Mucosa of rectum (tissue), 2 donors: Measurements from ENCODE around the gene FAM234B.
"Not testable (repeated sequence)": the region's sequence is repeated elsewhere in the genome, so short reads cannot be mapped to it uniquely, and the experiment has no call there.

Source experiments
- H3K27ac ChIP-seq, 2 donors: one replicate each; pipeline ENCODE4 v1.7.0; 2013; ENCODE audit warnings: inconsistent platforms in 2 of 2, low read depth in 2 of 2, low read length in 2 of 2
- H3K27me3 ChIP-seq, 2 donors: one replicate each; pipeline ENCODE4 v1.7.0; 2013; ENCODE audit warnings: low read length in 2 of 2; ENCODE audit not compliant: control insufficient read depth in 2 of 2, insufficient read depth in 2 of 2
- H3K36me3 ChIP-seq, 2 donors: one replicate each; pipeline ENCODE4 v1.7.0; 2013; ENCODE audit warnings: low read length in 2 of 2; ENCODE audit not compliant: control insufficient read depth in 2 of 2, insufficient read depth in 2 of 2
- H3K4me1 ChIP-seq, 2 donors: one replicate each; pipeline ENCODE4 v1.7.0; 2013; ENCODE audit warnings: low read length in 2 of 2, mild to moderate bottlenecking in 1 of 2; ENCODE audit not compliant: control insufficient read depth in 2 of 2, insufficient read depth in 2 of 2
- H3K4me3 ChIP-seq, 2 donors: one replicate each; pipeline ENCODE4 v1.7.0; 2013; ENCODE audit warnings: low read length in 2 of 2
- H3K9ac ChIP-seq, 2 donors: one replicate each; pipeline ENCODE4 v1.7.0; 2013; ENCODE audit warnings: low read length in 2 of 2, low read depth in 1 of 2, mild to moderate bottlenecking in 1 of 2
- H3K9me3 ChIP-seq, 2 donors: one replicate each; pipeline ENCODE4 v1.7.0; 2013; ENCODE audit warnings: low read length in 2 of 2; ENCODE audit not compliant: control insufficient read depth in 2 of 2
- donor health status: healthy.
- donor health status: Normal muscosa, but diverticular disease.

FAM234B gene

DNA sequence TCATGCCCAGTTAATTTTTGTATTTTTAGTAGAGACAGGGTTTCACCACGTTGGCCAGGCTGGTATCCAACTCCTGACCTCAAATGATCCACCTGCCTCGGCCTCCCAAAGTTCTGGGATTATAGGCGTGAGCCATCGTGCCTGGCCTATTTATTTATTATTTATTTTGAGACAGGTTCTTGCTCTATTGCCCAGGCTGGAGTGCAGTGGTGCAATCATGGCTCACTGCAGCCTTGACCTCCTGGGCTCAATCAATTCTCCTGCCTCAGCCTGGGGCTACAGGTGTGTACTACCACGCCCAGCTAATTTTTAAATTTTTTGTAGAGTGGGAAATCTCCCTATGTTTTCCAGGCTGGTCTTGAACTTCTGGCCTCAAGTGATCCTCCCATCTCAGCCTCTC is 8.8 kb upstream of the FAM234B start:
- peaks cover 6 to 11% of the 10 kb centered on the region in 2 donors for H3K4me1 ChIP-seq
- not testable (repeated sequence) for H3K9ac ChIP-seq, H3K27ac ChIP-seq, H3K27me3 ChIP-seq, H3K9me3 ChIP-seq, H3K4me3 ChIP-seq, H3K36me3 ChIP-seq

DNA sequence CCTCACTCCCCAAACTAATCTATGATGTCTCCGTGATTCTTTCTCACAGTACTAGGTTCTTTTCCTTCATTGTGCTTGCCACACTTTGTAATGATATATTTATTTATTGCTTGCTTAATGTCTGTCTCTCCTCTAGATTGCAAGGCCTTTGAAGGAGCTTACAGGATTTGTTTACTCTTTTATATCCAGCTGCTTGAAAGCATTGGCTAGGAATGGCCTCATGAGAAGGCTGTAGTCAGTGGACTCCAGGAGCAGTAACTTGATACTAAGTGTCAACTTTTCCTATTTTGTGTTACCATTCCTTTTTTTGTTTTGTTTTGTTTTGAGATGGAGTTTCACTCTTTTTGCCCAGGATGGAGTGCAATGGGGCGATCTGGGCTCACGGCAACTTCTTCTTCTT is 7.3 kb upstream of the FAM234B start:
- Histone ChIP-seq H3K27me3 (peaks cover 5 to 11% of the 10 kb centered on the region in 2 donors), H3K4me3 (no peak overlapping the region), H3K9ac (no peak overlapping the region), H3K4me1 (peaks cover 6 to 12% of the 10 kb centered on the region in 2 donors), H3K27ac (no peak overlapping the region), H3K9me3 (no peaks in the 10 kb centered on the region), H3K36me3 (no peaks in the 10 kb centered on the region)

- Histone ChIP-seq H3K9me3 (no peaks in the 10 kb centered on the region), H3K27me3 (peaks cover 8 to 24% of the 10 kb centered on the region in 2 donors), H3K36me3 (no peaks in the 10 kb centered on the region), H3K4me3 (no peak overlapping the region), H3K9ac (no peak overlapping the region), H3K4me1 (peaks cover 6 to 12% of the 10 kb centered on the region in 2 donors), H3K27ac (no peak overlapping the region)
These were observed 5.6 kb upstream of the FAM234B start for GRCh38 chr12:13038491-13039161.

DNA sequence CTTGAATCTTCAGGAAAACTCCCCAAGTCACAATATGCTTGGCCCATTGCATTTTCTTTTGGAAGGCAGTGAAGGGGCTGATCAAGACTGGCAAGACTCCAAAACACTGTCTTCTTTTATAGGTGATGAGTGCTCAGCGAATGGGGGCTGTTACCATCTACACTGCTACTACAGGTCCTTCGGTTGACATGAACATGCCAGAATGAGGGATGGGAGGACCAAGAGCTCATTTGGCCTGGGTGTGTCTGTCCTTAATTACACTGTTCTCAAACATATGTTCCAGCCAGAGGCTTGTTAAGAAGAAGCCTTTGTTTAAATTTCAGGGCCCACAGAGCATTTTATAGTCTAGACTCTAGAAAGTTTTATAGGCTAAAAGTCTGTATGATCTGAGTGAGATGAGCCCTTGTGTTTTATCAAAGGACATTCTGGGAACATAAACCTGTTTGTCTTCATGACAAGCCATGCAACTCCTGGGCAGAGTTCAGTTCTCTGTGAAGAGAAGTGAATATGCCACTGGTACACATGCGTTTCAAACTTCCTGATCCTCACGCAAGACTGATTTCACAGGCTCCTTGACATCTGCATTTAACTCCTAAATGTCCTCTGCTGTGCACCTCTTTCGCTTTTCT is 4.7 kb upstream of the FAM234B start:
- peaks cover 11 to 29% of the 10 kb centered on the region in 2 donors for H3K27me3 ChIP-seq
- no peaks in the 10 kb centered on the region for H3K9me3 ChIP-seq
- H3K27ac ChIP-seq = no peak overlapping the region
- H3K36me3 ChIP-seq = no peaks in the 10 kb centered on the region
- peaks cover 13 to 14% of the 10 kb centered on the region in 2 donors for H3K4me1 ChIP-seq
- no peak overlapping the region for H3K4me3 ChIP-seq
- H3K9ac ChIP-seq = no peak overlapping the region

DNA sequence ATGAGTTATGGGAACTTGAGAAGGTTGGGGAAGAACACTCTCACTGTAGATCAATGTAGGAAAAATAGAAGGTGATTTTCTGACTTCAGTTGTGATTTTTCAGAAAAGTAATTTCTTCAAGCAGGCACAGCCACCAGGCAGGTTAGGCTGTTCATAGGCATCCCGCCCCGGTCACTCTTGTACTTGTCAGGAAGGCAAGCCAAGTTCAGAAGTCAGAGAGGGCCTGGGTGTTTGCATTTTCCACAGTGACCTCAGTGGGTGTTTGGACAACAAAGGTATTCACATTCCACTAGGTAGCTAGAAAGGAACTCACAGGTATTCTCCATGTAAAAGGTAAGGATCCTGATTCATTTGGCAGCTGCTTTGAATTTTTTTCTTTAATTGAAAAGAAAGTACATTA is 3.0 kb upstream of the FAM234B start:
- Histone ChIP-seq H3K9ac (no peak overlapping the region), H3K9me3 (no peaks in the 10 kb centered on the region), H3K4me1 (peaks cover 14 to 18% of the 10 kb centered on the region in 2 donors), H3K27me3 (peaks cover 14 to 45% of the 10 kb centered on the region in 2 donors), H3K36me3 (no peaks in the 10 kb centered on the region), H3K27ac (no peak overlapping the region), H3K4me3 (no peak overlapping the region)

- peaks cover 12 to 46% of the 10 kb centered on the region in 2 donors for H3K27me3 ChIP-seq
- no peak overlapping the region for H3K4me3 ChIP-seq
- no peak overlapping the region for H3K9ac ChIP-seq
- H3K4me1 ChIP-seq = peaks cover 14 to 18% of the 10 kb centered on the region in 2 donors
- no peak overlapping the region for H3K27ac ChIP-seq
- H3K9me3 ChIP-seq = no peaks in the 10 kb centered on the region
- no peaks in the 10 kb centered on the region for H3K36me3 ChIP-seq
These were observed 1.4 kb upstream of the FAM234B start for GRCh38 chr12:13042666-13043230.

DNA sequence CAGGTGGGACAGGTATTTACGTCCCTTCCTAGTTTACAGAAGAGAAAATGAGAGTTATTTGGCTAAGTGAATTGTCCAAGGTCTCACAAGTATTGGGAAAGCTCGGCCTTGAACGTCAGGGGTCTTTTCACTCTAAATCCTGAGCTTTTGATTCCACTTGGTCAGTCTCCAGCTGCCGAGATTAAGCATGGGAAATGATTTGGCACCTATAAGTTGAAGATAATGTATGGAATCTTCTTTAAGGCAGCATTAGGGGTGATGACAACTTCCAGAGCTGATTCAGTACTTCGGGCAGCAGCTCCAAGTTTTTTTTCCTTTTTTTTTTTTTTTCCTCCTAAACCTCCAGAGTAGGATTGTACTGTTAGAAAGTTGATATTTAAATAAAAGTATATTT is 722 bp downstream of the FAM234B start:
- peaks cover 18 to 62% of the 10 kb centered on the region in 2 donors for H3K27me3 ChIP-seq
- H3K36me3 ChIP-seq = no peaks in the 10 kb centered on the region
- H3K27ac ChIP-seq = no peak overlapping the region
- no peaks in the 10 kb centered on the region for H3K9me3 ChIP-seq
- peaks cover 8 to 15% of the 10 kb centered on the region in 2 donors for H3K4me1 ChIP-seq
- peak overlapping the region; percentile 34 to 67 for H3K9ac ChIP-seq
- H3K4me3 ChIP-seq = peak overlapping the region; percentile 80 to 86

GRCh38 chr12:13045816-13046215 is 1.6 kb downstream of the FAM234B start:
- Histone ChIP-seq H3K9ac (no peak overlapping the region), H3K9me3 (no peaks in the 10 kb centered on the region), H3K36me3 (no peaks in the 10 kb centered on the region), H3K27me3 (peaks cover 22 to 69% of the 10 kb centered on the region in 2 donors), H3K4me1 (peaks cover 5 to 11% of the 10 kb centered on the region in 2 donors), H3K4me3 (no peak overlapping the region), H3K27ac (no peak overlapping the region)

DNA sequence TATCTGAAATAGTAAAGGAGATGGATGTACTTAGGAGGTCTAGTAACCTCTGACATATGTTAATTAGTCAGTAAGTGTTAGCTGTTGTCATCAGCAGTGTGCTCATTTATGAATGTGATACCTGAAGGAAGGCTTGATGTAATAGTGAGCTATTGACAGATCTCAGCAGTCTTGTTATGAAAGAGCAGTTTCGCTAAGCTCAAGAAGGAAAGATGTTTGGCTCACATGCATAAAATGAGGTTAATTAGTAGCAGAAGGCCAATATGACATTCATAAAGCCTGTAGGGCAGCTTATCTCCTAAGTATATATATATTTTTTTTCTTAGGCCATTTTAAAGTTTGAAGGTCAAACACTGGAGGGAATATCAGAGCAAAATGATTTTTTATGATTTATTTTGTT is 2.8 kb downstream of the FAM234B start:
- no peak overlapping the region for H3K27ac ChIP-seq

DNA sequence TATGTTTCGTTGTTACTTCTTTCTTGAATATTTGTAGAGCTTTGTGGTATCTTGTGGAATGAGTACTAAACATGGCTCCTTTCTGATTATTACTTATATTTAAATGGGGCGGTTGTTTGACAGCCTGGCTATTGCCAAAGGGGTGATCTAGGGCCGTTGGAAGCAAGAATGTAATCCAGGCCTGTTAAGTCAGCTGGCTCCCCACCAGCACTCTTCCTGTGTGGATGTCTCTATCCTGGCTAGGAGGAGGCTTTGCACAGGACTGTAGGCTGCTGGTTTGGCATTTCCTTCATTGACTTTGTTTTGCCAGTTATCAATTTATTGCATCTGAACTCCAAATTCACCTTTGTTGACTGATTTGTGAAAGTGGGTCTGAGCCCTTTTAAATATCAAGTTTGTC is 5.6 kb downstream of the FAM234B start:
- peaks cover 13 to 59% of the 10 kb centered on the region in 2 donors for H3K27me3 ChIP-seq
- H3K27ac ChIP-seq = no peak overlapping the region

More for the DNA sequence above, 2.8 kb downstream of the FAM234B start:
- Histone ChIP-seq H3K4me1 (peaks cover 5 to 11% of the 10 kb centered on the region in 2 donors), H3K27me3 (peaks cover 22 to 68% of the 10 kb centered on the region in 2 donors), H3K36me3 (no peaks in the 10 kb centered on the region), H3K4me3 (no peak overlapping the region), H3K9me3 (no peaks in the 10 kb centered on the region), H3K9ac (no peak overlapping the region)

More for the DNA sequence above, 5.6 kb downstream of the FAM234B start:
- H3K36me3 ChIP-seq = no peaks in the 10 kb centered on the region
- H3K4me1 ChIP-seq = peaks cover 0 to 2% of the 10 kb centered on the region in 2 donors
- H3K4me3 ChIP-seq = no peak overlapping the region
- H3K9me3 ChIP-seq = no peaks in the 10 kb centered on the region
- H3K9ac ChIP-seq = no peak overlapping the region
